GM19193 (cell line): ENCODE data around the gene KDM2B.

ENCODE experiments used
- POLR2A ChIP-seq: IDR thresholded peaks from 4 replicates; pipeline ENCODE4 v1.6.1; 2011; ENCODE audit not compliant: insufficient read depth, insufficient read length; ENCODE audit errors: extremely low read depth

KDM2B gene

GRCh38 chr12:121451961-121452339 lies 128.9 kb downstream of the KDM2B start:
- no peak for TF ChIP-seq POLR2A

- TF ChIP-seq POLR2A = no peak
Observed at GRCh38 chr12:121448771-121449315, 132.0 kb downstream of the KDM2B start.

GRCh38 chr12:121446750-121447149 lies 134.1 kb downstream of the KDM2B start:
- no peak for TF ChIP-seq POLR2A

- TF ChIP-seq POLR2A = no peak
Observed at GRCh38 chr12:121444842-121445202, 136.0 kb downstream of the KDM2B start.

DNA sequence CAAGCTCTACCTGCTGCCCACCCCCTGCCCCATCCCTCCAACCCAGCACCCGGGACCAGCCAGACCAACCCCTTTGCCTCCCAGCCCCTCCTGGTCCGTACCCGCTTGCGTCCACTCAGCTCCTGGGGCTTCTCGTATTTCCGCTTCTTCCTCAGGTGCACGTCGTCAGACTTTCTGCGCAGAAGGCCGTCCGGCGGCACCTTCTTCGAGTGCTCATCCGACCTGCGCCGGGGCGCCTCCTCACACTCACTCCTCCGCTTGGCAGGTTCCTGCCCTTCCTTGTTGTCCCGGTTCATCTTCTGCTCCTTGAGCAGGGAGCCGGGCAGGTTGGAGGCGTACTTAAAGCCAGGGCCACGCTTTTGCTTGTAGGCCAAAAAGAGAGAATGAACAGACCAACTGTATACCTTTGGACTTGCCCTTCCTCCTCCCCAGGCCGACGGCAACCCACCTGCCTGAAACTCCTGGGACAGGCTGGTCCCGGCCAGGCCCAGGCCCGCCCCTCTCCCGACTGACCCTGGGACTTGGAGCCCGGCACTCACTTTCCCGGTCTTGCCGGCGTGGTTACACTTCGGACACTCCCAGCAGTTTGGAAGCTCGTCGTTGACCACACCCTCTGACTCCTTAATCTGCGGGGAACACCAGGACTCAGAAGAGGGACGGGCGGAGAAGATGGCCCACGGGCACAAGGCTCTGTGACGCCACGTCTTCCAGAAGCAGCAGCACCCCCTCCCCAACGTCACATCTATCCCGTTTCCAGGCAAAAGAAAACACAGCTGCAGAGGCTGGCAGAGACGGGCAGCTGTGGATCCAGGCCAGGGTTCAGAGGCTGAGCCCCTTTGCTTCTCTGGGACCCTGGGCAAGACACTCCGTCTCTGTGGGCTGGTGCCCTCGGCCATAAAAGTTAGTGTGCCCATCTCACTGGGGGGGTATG lies 136.6 kb downstream of the KDM2B start:
- no peak for TF ChIP-seq POLR2A

DNA sequence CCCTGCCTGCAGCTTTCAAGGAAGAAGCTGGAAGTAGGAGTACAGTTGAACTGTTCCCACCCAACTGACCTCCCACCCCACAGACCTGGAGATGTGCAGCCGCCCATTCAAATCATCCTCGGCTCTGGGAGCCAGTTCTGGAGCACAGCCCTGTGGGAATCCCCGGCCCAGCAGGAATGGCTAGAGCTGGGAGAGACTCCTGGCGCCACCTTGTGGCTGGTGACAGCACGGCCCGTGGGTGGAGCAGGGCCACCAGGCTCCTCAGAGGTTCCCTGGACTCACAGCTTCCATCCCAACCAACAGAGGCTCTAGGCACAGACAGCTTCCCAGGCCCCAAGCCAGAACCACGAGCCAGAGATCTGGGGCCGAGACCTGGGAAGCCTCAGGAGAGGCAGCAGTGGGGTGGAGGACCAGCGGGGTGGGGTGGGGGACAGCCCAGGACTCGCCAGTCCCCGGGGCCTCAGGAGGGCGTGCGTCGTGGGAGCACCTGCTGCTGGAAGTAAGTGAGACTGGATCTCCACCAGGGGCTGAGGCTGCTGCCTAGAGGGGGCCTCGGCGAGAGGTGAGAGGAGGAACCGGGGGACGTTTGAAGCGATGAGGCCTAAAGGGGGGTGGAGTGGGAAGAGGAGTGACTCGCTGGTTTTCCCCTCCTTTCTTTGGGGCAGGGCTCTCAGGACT lies 137.5 kb downstream of the KDM2B start:
- TF ChIP-seq POLR2A = no peak

DNA sequence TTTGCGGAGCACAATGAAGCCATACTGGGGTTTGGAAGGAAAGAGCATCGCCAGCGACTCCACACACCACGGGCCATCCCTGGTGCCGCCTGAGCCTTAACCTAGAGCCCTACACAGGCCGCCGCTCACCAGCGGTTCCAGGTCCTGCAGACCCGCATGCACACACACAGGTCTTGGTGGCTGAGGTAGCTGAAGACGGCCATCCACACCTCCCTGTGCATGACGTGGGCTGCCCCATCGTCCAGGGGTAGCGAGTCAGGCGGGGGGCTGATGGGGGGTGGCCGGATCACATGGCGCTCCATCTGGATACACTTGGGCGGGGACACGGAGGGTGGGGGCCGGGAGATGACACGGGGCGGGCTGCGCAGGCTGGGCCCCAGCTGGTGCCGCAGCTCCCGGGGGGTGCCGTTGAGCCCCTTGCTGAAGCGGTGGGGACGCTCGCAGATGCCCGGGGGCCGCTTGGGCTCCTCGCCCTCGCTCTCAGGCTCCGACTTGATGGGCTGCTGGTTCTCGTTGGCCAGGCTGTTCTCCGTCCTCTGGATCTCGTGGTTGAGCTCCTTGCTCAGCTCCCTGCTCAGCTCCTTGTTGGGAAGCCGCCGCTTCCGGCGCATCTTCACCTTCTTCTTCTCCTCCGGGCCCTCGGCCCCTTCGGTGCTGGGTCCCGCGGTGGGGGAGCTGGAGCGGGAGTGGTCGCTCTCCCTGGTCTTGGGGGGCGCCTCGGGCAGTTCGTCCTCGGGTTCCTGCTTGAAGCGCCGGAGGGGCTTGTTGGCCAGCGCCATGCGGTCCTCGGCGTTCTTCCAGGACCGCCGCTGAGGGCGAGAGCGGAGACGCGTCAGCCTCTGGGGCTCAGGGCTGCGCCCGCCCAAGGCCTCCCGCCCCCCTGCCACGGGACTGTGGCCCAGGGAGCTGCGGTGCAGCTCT lies 138.5 kb downstream of the KDM2B start:
- TF ChIP-seq POLR2A = no peak

- TF ChIP-seq POLR2A = no peak
Observed at GRCh38 chr12:121441555-121441954, 139.3 kb downstream of the KDM2B start.

- TF ChIP-seq POLR2A = no peak
Observed at GRCh38 chr12:121440768-121441167, 140.1 kb downstream of the KDM2B start.

DNA sequence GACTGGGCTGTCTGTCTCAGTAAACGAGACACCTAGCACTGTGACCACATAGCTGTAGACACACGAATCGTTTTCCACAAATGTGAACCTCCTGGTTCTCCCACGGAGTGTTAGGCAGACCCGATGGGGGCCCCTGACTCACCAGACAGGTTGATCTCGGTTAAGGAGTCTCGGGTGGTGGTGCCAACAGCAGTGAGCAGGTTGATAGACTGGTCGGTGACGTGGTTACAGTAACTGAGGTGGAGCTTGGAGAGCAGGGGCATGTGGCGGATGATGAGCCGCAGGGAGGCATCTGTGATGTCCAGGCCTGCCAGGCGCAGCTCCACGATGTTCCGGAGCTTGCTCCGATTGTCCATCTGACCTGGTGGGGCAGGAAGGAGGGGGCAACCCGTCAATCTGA lies 141.1 kb downstream of the KDM2B start:
- no peak for TF ChIP-seq POLR2A

DNA sequence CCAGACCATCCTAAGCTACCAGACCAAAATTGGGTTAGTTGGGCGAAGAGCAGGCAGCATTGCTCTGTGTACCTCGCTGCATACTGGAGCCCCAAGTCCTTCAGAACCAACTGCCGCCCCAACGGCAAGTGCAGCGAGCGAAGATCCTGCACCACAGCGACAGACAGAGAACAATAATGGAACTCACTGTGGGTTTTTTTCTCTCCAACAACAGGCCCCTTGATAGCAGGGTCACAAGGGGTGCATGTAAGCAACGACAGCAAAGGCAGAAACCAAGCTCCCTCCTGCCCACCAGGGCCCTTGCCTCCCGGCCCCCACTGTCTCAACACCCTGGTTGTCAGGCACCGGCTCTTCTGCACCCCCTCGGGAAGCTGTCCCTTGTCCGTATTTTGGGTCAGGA lies 141.9 kb downstream of the KDM2B start:
- TF ChIP-seq POLR2A = no peak

- TF ChIP-seq POLR2A = no peak
Observed at GRCh38 chr12:121436706-121437105, 144.1 kb downstream of the KDM2B start.

GRCh38 chr12:121432740-121433480 lies 147.9 kb downstream of the KDM2B start:
- no peak for TF ChIP-seq POLR2A

- TF ChIP-seq POLR2A = no peak
Observed at GRCh38 chr12:121430833-121431415, 149.9 kb downstream of the KDM2B start.
